ENCODE results near the gene SOHLH1.

DNA sequence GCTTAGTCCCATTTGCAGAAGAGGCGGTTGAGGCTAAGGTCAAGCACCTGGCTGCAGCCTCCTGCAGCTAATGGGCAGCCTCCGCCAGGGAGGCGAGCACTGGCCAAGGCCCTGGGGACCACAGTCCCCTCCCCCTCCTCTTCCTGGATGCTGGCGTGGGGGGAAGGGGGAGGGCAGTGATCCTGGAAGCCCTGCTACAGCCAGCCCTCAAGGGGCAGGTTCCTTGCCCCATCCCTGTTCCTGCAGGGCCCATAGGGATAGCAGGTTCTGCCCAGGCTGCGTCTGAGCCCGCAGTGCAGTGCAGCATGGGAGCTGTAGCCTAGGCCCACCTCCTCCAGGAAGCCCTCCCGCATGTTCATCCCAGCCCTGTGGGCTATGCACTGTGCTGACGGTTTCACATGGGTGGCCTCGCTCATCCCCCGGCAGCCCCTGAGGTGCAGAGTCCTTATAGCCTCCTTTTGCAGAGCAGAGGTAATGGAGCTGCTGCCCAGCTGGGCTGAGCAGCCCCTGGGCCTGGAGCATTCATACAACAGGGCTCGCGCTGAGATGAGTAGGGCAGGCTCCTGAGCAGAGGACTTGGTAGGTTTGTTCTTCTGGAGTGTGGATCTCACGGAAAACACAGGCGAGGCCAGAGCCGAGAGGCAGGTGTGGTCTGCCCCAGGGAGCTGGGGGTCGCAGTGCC lies 38.7 kb upstream of the SOHLH1 start:
- TF ChIP-seq CTCF (IDR thresholded peaks at IDR 0.05; ENCODE audit: low read depth, low read length, poor library complexity, severe bottlenecking) (no peak), EZH2phosphoT487 (IDR thresholded peaks at IDR 0.05; ENCODE audit: borderline replicate concordance, low read length) (no peak)

Measured in DOHH2 (cell line).